Urothelium cell line (cell line): ENCODE measurements around the gene PRPF19.
A peak's percentile ranks its signal among the peaks of the same experiment; 100 is the strongest.

Experiments
- DNase-seq: peaks from one replicate; pipeline ENCODE4 v3.0.0; 2011; ENCODE audit warnings: low spot score, mixed read lengths
- FAIRE-seq: peaks from 2 replicates; lab custom pipeline; 2011; peaks lifted over from hg19 to GRCh38; lab: Jason Lieb, UNC

PRPF19 gene

GRCh38 chr11:60938500-60938899 is 32.1 kb upstream of the PRPF19 start:
- FAIRE-seq (no peak), DNase-seq (no peak)

- FAIRE-seq (no peak), DNase-seq (no peak)
Observed at GRCh38 chr11:60937811-60938210, 31.4 kb upstream of the PRPF19 start.

- DNase-seq (no peak), FAIRE-seq (no peak)
Observed at GRCh38 chr11:60937144-60937527, 30.8 kb upstream of the PRPF19 start.

- DNase-seq (no peak), FAIRE-seq (no peak)
Observed at GRCh38 chr11:60936467-60937143, 30.2 kb upstream of the PRPF19 start.

- FAIRE-seq, result no peak
- DNase-seq, result no peak
Observed at GRCh38 chr11:60935676-60936442, 29.5 kb upstream of the PRPF19 start.

- DNase-seq, result no peak
- FAIRE-seq, result no peak
Observed at GRCh38 chr11:60934790-60935605, 28.6 kb upstream of the PRPF19 start.

GRCh38 chr11:60934124-60934789 is 27.9 kb upstream of the PRPF19 start:
- FAIRE-seq, result no peak
- no peak for DNase-seq

- FAIRE-seq, result no peak
- DNase-seq, result no peak
Observed at GRCh38 chr11:60933416-60934123, 27.2 kb upstream of the PRPF19 start.

GRCh38 chr11:60932605-60933356 is 26.4 kb upstream of the PRPF19 start:
- DNase-seq (no peak), FAIRE-seq (no peak)

GRCh38 chr11:60931917-60932316 is 25.5 kb upstream of the PRPF19 start:
- no peak for DNase-seq
- FAIRE-seq, result no peak

GRCh38 chr11:60930394-60930793 is 24.0 kb upstream of the PRPF19 start:
- no peak for FAIRE-seq
- no peak for DNase-seq

- FAIRE-seq, result no peak
- DNase-seq, result no peak
Observed at GRCh38 chr11:60929764-60930163, 23.4 kb upstream of the PRPF19 start.

- FAIRE-seq (no peak), DNase-seq (no peak)
Observed at GRCh38 chr11:60928563-60929001, 22.2 kb upstream of the PRPF19 start.

GRCh38 chr11:60927600-60927999 is 21.2 kb upstream of the PRPF19 start:
- FAIRE-seq (no peak), DNase-seq (no peak)

- DNase-seq (no peak), FAIRE-seq (no peak)
Observed at GRCh38 chr11:60927061-60927592, 20.7 kb upstream of the PRPF19 start.

- DNase-seq (no peak), FAIRE-seq (no peak)
Observed at GRCh38 chr11:60926500-60926899, 20.1 kb upstream of the PRPF19 start.

- no peak for FAIRE-seq
- DNase-seq, result peak; percentile 16
Observed at GRCh38 chr11:60925868-60926267, 19.5 kb upstream of the PRPF19 start.

- FAIRE-seq, result no peak
- DNase-seq, result peak; percentile 26
Observed at GRCh38 chr11:60924906-60925853, 18.8 kb upstream of the PRPF19 start.
